ENCODE data around the gene RNF41.
A peak's percentile ranks its signal among the peaks of the same experiment; 100 is the strongest.

RNF41 gene

GRCh38 chr12:56155256-56155845 is 66.4 kb downstream of the RNF41 start:
- Histone ChIP-seq H3K4me2 (ENCODE audit: low read length) (no peak overlapping the region), H3K79me2 (peaks cover 20% of the 10 kb centered on the region), H2AFZ (no peak overlapping the region), H3K27ac (no peak overlapping the region), H3K36me3 (ENCODE audit: control insufficient read depth, insufficient read depth, low read length) (no peaks in the 10 kb centered on the region), H3K27me3 (ENCODE audit: control insufficient read depth, insufficient read depth, low read length) (no peaks in the 10 kb centered on the region), H3K9me3 (ENCODE audit: control insufficient read depth, low read length) (no peaks in the 10 kb centered on the region), H3K9ac (no peak overlapping the region), H3K4me3 (ENCODE audit: low read depth, low read length) (no peak overlapping the region), H3K4me1 (peaks cover 31% of the 10 kb centered on the region)
- TF ChIP-seq, protein P1, sequence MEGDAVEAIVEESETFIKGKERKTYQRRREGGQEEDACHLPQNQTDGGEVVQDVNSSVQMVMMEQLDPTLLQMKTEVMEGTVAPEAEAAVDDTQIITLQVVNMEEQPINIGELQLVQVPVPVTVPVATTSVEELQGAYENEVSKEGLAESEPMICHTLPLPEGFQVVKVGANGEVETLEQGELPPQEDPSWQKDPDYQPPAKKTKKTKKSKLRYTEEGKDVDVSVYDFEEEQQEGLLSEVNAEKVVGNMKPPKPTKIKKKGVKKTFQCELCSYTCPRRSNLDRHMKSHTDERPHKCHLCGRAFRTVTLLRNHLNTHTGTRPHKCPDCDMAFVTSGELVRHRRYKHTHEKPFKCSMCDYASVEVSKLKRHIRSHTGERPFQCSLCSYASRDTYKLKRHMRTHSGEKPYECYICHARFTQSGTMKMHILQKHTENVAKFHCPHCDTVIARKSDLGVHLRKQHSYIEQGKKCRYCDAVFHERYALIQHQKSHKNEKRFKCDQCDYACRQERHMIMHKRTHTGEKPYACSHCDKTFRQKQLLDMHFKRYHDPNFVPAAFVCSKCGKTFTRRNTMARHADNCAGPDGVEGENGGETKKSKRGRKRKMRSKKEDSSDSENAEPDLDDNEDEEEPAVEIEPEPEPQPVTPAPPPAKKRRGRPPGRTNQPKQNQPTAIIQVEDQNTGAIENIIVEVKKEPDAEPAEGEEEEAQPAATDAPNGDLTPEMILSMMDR (IDR thresholded peaks at IDR 0.05) = no peak

DNA sequence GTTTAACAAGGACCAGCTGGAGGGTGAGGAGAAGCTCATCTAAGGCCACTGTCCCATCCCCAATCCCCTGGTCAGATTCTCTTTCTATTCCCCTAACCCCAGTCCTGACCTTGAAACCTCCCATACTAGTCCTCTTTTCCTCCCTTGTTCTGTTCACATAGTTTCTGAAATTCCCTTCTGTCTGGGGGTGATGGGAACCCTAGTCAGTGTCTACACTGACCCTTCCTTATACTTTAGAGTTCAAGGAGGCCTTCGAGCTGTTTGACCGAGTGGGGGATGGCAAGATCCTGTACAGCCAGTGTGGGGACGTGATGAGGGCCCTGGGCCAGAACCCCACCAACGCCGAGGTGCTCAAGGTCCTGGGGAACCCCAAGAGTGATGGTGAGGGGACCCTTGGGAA is 66.9 kb downstream of the RNF41 start:
- H3K4me2 ChIP-seq (ENCODE audit: low read length) = no peak overlapping the region
- H3K79me2 ChIP-seq = peaks cover 15% of the 10 kb centered on the region
- H3K9ac ChIP-seq = no peak overlapping the region
- no peak overlapping the region for H3K4me3 ChIP-seq (ENCODE audit: low read depth, low read length)
- H3K4me1 ChIP-seq = peaks cover 26% of the 10 kb centered on the region
- no peak overlapping the region for H2AFZ ChIP-seq
- H3K27me3 ChIP-seq (ENCODE audit: control insufficient read depth, insufficient read depth, low read length) = no peaks in the 10 kb centered on the region
- H3K27ac ChIP-seq = no peak overlapping the region
- no peaks in the 10 kb centered on the region for H3K36me3 ChIP-seq (ENCODE audit: control insufficient read depth, insufficient read depth, low read length)
- TF ChIP-seq, protein P1 (IDR thresholded peaks at IDR 0.05) = no peak
- H3K9me3 ChIP-seq (ENCODE audit: control insufficient read depth, low read length) = no peaks in the 10 kb centered on the region

GRCh38 chr12:56154246-56154771 is 67.4 kb downstream of the RNF41 start:
- H3K4me3 ChIP-seq (ENCODE audit: low read depth, low read length) = no peak overlapping the region
- H3K27ac ChIP-seq = no peak overlapping the region
- peaks cover 21% of the 10 kb centered on the region for H3K4me1 ChIP-seq

GRCh38 chr12:56153678-56154065 is 68.0 kb downstream of the RNF41 start:
- TF ChIP-seq, protein P1 (IDR thresholded peaks at IDR 0.05) = no peak
- H3K4me2 ChIP-seq (ENCODE audit: low read length) = peak overlapping the region; percentile 83
- no peak overlapping the region for H2AFZ ChIP-seq
- H3K4me1 ChIP-seq = peaks cover 18% of the 10 kb centered on the region
- no peaks in the 10 kb centered on the region for H3K36me3 ChIP-seq (ENCODE audit: control insufficient read depth, insufficient read depth, low read length)
- H3K27ac ChIP-seq = no peak overlapping the region
- peak overlapping the region; percentile 82 for H3K4me3 ChIP-seq (ENCODE audit: low read depth, low read length)
- H3K9me3 ChIP-seq (ENCODE audit: control insufficient read depth, low read length) = no peaks in the 10 kb centered on the region
- H3K27me3 ChIP-seq (ENCODE audit: control insufficient read depth, insufficient read depth, low read length) = no peaks in the 10 kb centered on the region
- H3K79me2 ChIP-seq = peaks cover 5% of the 10 kb centered on the region
- H3K9ac ChIP-seq = no peak overlapping the region

More at GRCh38 chr12:56154246-56154771, 67.4 kb downstream of the RNF41 start:
- no peaks in the 10 kb centered on the region for H3K9me3 ChIP-seq (ENCODE audit: control insufficient read depth, low read length)
- no peak overlapping the region for H3K4me2 ChIP-seq (ENCODE audit: low read length)
- H3K36me3 ChIP-seq (ENCODE audit: control insufficient read depth, insufficient read depth, low read length) = no peaks in the 10 kb centered on the region
- TF ChIP-seq, protein P1 (IDR thresholded peaks at IDR 0.05) = no peak
- H2AFZ ChIP-seq = no peak overlapping the region
- no peak overlapping the region for H3K9ac ChIP-seq
- no peaks in the 10 kb centered on the region for H3K27me3 ChIP-seq (ENCODE audit: control insufficient read depth, insufficient read depth, low read length)
- peaks cover 11% of the 10 kb centered on the region for H3K79me2 ChIP-seq

Measured in parathyroid adenoma (tissue), 2 donors.